Neural progenitor cell (in vitro differentiated cells): ENCODE results near the gene SMTN.

Experiments used
- EZH2 ChIP-seq: fragments of 200-600 bp; sonication (generic); IDR thresholded peaks from 2 replicates; pipeline ENCODE4 v1.6.1; 2017; ENCODE audit warnings: antibody characterized with exemption, mild to moderate bottlenecking, moderate library complexity
- EZH2phosphoT487 ChIP-seq: fragments of 200-600 bp; sonication (generic); IDR thresholded peaks from 2 replicates; pipeline ENCODE4 v1.6.1; 2017; ENCODE audit warnings: antibody characterized with exemption
- TF ChIP-seq, protein P1 (sequence below): fragments of 200-600 bp; sonication (generic); IDR thresholded peaks from 2 replicates; pipeline ENCODE4 v1.5.1; 2017; ENCODE audit warnings: antibody characterized with exemption, mild to moderate bottlenecking

DNA sequence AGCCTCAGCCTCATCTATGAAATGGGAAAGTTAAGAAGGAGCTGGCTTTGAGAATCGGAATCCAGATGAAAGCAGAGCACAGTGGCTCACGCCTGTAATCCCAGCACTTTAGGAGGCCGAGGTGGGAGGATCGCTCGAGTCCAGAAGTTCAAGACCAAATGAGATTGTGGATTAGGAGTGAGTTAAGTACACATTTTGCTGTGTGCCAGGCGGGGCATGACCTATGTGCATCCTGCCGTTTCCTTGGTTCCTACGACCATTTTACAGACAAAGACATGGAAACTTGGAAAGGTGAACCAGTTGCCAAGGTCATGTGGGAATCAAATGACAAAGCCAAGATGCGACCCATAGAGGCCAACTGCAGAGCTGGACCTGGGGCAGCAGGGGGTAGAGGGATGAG lies 55.0 kb downstream of the SMTN start:
- TF ChIP-seq EZH2 (no peak), EZH2phosphoT487 (no peak)
- TF ChIP-seq, protein P1, sequence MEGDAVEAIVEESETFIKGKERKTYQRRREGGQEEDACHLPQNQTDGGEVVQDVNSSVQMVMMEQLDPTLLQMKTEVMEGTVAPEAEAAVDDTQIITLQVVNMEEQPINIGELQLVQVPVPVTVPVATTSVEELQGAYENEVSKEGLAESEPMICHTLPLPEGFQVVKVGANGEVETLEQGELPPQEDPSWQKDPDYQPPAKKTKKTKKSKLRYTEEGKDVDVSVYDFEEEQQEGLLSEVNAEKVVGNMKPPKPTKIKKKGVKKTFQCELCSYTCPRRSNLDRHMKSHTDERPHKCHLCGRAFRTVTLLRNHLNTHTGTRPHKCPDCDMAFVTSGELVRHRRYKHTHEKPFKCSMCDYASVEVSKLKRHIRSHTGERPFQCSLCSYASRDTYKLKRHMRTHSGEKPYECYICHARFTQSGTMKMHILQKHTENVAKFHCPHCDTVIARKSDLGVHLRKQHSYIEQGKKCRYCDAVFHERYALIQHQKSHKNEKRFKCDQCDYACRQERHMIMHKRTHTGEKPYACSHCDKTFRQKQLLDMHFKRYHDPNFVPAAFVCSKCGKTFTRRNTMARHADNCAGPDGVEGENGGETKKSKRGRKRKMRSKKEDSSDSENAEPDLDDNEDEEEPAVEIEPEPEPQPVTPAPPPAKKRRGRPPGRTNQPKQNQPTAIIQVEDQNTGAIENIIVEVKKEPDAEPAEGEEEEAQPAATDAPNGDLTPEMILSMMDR: no peak
